GM19240 (cell line): Measurements from ENCODE around the gene FEV.

Experiments
- DNase-seq: peaks from one replicate; pipeline ENCODE4 v3.0.0; 2011; ENCODE audit warnings: low spot score; ENCODE audit not compliant: insufficient read length

Gene FEV

DNA sequence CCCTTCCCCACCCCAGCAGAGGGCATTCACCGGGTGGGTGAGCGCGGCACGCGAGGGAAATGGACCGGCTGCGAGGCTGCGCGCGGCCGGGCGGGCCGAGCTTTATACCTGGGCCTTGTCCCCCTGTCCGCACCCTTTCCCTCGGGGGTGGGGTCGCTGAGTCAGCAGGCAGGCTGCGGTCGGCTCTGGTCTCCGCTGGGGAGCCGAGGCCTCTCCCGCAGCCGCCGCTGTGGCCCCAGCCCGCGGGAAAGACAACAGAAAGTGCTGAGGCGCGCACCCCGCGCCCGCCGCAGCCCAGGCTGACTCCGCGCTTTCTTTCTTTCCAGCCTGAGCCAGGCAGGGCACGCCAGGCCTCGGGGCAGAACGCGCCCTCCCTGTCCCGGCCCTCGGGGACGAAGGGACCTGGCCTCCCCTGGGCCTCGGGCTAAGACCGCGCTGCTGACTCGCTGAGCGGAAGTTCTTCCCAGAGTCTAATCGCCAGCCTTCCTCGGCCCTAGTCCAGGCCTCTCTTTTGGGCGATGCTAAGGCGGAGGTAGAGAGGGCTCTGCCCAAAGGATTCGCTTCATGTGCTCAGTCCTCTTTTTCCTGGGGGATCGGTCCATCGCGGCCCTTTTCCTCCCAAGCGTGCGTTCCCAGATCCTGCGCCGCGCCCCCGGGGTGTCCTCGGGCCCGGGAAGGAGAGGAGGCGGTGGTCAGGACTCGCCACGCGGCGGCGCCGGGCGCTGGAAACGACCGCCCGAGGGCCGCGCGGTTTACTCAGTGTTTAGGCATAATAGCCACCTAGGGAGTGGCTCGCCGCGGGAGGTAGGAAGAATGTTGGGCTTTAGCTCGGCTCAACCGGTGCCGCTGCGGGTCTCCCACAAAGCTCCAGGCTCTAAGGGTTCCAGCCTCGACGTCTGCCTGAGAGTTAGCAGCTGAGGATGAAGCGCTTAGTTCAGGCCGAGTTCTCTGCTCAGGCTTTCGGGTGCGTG lies 8.6 kb upstream of the FEV start, which contains the start of gene CRYBA2:
Gene CRYBA2, minus strand, starts transcription at position 78 of the 971 bp plus-strand sequence. CDS start 246 bp downstream, outside the sequence.
- no peak for DNase-seq

DNA sequence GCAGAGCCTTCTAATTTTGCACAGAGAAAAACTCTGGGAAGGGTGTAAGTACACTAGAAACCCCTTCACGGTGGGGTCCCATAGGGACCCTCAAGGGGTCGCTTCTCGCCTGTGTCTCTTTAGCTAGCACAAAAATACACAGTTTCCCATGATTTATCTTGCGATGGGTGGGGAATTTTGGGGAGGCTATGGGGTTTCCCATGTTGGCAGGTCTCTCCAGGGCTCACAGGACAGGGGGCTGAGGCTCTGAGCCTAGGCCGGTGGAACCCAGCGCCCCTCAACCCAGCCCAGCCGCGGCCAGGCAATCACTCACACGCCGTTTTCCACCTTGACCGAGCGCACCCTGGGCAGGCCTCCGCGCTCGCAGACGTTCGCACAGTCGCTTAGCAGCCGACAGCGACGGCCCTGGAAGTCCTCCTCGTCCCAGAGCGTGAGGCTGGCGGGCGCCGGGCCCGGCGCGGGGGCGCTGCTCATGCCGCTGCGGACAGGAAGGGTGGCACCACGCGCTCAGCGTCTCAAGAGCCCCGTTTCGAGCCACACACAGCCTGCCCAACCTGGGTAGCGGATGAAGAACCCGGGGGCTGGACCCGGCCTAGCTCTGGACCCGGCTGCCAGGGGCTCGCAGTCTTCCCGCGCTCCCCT lies 7.8 kb upstream of the FEV start:
- DNase-seq, result no peak

DNA sequence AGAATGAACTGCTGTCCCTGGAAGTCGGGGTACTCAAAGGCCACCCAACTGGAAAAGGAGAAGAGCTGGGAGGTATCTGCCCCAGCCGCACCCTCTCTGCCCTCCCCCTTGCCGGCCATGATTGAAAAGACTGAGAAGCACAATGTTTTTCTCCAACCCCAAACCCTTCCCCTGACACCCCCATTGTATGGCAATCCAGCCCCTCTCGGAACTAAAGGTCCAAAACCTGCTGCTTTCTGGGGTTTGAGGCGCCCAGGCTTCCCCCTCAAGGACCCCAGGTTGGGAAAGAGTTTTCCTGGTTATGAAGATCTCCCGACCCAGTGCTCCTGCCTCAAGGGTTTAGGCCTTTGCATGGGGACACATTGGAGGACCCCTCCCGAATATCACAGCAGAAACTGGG lies 7.2 kb upstream of the FEV start:
- no peak for DNase-seq

DNA sequence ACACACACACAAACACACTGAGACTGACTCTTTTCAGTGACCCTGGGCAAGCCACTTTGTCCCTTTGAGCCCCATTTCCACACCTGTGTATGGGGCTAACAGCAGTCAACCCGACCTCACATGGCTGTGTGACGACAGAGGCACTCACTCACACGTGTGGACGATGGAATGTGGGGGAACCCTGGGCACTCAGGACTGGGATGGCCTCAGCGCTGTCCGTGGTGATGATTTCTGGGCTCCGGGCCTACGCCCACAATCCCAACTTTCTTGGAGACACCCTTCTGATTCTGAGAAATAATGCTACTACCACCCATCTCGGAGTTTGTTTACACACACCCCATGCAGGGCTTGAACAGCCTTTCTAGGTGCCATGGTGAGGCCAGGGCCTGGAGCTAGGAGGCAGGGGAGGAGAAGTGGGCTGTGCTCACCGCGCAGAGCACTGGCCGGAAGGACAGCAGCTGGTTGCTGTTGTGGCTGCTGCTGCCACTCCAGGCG lies 6.7 kb upstream of the FEV start:
- no peak for DNase-seq

DNA sequence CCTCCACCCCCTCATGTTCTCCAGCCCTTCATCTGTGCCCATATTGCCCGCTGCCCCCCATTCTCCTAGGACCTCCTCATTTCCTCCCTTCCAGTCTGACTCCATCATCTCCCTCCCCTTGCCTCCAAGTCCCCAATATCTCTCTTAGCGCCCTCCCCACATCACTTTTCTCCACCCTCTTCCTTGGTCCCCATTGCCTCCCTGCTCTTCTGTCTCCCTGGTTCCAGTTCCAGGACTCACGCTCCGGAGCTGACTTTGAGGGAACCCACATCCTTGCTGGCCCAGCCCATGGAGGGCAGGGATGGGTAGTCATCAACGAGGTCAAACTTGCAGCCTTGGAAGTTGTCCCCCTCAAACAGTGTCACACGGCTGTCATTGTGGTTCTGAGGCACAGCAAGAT lies 5.6 kb upstream of the FEV start:
- no peak for DNase-seq

DNA sequence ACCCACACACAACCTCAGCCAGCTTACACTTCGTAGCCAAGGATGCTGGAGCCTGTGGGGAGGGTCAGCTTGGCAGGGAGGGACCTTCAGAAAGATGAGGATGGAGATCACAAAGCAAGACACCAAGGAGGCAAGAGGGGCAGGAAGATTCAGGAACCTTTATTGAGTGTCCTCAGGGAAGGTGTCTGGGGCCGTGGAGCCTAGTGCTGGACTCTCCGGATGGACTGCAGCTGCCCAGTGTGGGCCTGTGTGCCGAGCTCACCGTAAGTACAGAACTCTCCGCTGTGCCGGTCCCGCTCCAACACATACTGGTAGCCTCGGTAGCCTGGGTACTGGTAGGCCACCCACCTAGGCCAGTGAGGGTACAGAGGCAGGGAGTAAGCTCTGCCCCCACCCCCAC lies 5.1 kb upstream of the FEV start:
- DNase-seq, result no peak

DNA sequence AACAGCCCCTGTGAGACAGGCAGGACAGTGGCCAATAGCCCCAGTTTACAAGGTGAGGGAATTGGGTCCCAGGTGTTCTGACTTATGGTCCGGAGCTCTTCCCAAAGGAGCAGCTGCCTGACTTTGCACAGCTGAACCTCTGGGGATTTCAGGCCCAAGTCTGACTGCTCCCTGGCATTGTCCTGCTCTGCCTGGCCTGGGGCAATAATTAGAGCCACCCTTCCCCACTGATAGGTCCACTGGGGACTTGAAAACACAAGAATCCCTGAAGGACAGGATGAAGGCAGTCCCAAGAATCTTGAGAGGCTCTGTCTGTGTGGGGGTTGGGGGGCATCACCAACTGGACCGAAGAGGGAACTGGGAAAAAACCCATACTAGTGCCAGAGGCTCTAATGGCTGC lies 3.7 kb upstream of the FEV start:
- no peak for DNase-seq

DNA sequence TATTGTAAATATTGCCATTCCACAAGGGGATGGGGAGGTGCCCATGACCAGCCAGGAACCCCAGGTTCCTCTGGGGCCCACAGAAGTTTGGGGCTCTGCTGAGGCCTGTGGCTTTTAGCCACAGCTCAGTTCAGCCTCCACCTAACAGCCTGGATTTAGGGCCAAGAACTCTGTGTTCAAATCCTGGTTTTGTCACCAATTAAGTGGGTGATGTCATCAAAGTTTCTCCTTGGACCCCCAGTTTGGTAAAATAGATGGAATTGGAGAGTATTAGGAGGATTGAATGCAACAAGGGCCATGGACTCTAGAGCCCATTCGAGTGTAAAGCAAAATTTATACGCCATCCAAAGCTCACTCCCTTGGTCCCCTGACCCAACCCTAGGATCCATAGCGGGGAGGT lies 3.2 kb upstream of the FEV start:
- no peak for DNase-seq

DNA sequence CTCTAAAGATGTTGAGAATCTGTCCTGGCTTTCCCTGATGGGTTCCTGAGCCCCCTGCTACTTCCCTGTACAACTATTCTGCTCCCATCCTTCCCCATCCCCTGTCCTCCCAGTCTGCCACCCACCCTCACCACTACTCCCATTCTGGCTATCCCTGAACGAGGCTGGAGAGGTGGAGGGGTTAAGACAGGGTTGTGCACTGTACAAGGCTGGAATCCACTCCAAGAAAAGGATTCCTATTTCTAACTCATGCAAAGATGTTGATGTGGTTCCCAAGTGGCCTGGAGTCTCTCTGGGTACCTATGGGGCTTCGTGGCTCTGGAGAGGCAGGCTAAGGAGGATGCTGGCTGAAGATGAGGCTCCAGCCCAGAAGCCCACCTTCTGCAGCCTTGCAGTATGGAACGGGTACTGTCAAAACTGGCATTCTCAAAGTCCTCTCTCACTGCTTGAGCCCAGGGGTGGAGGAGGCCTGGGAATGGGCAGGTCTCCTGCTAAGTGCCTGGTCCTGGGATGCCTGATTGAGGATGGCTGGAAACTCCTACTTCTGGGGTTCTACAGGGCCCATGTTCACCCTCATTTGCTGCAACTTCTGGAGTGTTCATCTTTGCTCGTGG lies 1.3 kb upstream of the FEV start:
- no peak for DNase-seq

DNA sequence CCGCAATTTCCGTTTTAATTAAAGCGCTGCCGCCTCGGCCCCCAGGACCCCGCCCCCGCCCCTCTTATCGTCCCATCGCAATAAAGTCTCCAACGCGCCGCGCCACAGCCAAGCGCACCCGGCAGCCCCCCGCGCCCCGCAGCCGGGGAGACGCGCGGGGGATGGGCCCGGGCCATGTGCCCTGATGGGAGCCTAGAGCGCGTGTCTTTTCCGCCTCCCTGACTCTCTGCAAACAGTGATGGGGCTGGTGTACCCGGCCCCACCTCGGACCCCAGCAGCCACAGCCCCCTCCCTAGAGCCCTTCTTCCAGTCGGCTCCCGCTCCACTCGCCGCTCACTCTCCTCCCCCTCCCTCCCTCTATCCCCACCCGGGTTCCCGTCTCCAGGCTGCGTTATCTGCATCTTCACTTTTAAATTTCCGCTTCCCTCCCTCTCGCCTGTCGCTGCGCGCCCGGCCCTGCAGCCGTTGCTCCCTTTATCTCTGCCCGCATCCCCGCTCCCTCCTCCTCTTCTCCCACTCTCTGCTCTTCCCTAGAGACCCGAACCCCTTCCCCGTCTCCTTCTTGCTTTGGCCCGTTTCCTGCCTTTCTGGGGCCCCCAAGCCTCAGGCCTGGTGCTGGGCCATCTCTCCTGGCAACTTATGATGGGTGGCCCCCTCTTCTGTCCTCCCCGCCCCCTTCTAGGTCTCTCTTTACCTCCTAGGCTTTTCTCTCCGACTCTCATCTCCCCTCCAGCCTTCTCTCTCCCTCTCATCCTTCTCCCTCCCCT lies 524 bp upstream of the FEV start:
- no peak for DNase-seq

DNA sequence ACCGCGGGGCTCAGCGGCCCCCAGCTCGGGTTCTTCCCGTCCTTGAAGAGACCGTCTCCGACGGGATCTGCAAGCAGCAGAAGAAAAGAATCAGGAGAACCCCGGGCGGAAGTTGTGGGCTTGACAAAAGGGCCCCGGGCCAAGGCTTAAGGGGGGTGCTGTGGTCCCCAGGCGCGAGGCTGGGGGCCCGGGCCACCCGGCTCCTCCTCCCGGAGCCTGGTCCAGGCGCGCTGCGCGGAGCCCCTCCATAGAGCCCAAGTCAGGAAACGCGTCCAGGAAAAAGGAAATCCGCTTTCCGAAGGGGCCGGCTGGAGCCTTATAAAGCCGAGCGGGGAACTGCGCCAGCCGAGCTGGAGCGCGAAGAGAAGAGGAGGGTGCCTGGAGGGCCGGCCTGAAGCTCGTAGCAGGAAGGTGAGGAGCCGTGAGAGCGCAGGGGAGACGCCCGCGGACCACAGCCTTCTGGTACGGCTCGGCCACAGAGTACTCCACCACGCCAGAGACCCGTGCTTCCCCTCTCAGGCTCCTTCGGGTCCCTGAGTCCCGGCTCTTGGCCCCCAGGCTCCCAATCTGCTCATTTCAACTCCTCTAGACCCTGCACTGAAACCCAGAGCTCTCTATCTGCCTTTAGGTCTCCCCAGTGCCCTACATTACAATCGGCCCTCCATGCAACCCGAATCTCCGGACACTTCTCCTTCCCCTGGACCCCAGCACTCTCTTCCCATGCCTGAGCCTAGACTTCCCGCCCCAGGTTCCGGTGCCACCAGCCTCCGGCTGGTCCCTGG lies 554 bp downstream of the FEV start:
- DNase-seq, result no peak

DNA sequence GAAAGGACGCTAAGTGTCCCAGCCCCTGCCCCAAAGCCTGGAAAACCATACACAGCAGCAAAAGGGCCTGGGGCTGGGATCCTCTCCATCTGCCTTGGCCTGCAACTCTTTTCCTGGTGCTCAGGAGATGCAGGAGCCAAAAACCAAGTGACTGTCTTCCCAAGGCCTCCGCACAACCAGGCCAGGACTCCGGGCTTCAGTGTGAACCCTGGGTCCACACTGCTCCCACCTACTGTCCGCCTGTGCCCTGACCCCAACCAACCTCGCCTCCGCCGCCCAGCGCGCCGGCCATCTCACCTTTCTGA lies 1.1 kb downstream of the FEV start:
- no peak for DNase-seq

DNA sequence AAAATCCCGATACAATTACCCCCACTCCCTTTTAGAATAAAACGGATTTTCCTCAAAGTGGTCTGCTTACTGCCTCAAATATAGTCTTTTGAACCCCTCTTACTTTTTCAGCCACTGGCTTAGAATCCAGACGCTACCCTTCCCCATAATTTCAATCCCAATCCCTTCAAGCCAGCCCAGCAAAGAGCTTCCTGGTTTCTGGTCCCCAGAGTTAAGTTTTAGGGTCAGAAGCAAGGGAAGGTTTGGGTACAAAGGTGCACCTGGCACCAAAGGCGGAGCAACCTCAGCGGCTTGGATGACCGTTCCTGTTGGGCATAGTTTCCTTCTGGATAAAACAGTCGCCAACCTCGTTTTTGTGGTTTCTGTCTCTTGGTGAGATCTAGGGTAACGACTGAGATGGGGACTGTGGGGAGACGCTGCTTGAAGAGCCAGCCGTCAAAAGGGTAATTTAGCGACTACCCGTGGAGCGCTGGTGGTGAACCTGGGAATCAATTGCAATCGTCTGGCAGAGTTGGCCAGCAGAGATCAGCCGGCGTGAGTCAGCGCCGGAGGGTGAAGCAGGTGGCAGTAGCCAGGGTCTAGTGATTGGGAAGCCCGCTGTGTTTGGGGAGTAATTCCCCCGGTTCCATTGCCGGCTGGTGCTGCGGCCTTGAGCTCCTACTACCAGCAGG lies 1.6 kb downstream of the FEV start:
- no peak for DNase-seq

DNA sequence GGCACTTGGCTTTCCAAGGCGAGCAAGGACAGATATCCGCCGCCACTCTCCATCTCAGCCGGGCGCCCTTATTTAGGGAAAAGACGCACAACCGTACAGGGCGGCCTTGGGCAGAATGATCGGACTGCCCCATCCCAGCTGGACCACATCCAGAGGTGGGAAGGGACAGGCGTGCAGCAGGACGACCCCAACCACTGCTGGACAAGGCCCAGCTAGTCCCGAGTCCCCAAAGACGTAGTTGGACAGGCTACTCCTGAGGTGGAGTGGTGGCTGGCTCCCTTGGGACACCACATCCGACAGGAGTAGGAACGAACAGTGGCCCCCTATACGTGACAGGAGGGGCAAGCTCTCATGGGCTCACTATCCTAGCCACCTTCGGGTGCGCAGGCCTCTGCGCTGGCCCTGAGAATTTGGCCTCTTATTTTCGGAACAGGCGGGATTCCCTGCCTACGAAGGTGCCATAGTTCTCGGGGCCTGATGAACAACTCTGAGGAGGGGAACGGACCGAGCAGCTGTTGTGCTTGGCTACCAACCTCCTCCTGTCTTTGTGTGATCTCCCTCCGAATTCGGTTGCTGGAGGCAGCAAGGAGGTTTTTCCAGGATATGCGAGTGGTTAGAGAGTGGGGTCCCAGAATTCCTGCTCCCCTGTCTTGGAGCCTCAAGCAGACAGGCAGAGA lies 2.3 kb downstream of the FEV start:
- no peak for DNase-seq

DNA sequence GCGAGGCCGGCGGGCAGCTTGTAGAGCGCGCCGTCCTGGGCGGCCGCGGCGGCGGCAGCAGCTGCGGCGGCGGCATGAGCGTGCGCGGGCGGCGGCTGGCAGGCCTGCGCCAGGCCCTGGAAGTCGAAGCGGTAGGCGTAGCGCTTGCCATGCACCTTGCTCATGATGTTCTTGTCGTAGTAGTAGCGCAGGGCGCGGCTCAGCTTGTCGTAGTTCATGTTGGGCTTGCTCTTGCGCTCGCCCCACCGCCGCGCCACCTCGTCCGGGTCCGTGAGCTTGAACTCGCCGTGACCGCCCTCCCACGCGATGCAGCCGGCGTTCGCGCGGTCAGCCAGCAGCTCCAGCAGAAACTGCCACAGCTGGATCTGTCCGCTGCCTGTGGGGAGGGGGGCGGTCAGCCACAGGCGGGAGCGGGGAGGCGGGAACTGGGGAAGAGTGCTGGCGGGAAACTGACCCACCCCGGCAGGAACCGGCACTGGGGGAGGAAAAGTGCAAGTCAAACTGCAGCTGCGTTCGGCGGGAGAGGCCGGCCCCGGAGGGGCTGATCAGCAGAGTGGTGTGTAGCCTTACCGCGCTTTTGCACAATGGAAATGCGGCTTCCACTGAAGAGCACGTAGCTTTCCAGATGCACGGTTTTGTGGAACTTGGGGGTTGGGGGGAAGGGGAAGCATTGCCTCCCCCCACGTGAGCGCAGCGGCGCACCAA lies 3.0 kb downstream of the FEV start:
- no peak for DNase-seq

DNA sequence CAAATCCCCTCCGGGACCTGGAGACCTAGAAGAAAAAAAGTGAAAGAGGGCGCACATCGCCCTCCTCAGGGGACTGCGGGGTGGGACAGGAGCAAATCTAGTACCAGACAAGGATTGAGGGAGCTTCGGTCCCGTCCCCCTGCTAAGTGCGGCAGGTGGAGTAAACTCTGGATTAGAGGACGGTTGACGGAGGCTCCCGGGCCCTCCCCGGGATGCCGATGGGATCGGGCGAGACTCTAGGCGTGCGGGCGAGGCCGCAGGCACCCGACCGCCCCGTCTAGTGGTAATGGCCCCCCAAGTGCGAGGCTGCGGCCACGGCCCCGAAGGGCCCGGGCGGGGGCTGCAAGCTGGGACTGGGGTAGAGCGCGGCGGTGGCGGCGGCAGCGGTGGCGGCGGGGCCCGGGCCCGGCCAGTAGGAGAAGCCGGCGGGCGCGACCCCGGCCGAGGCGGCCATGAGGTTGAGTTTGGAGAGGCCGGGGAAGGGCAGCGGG lies 3.5 kb downstream of the FEV start:
- no peak for DNase-seq

DNA sequence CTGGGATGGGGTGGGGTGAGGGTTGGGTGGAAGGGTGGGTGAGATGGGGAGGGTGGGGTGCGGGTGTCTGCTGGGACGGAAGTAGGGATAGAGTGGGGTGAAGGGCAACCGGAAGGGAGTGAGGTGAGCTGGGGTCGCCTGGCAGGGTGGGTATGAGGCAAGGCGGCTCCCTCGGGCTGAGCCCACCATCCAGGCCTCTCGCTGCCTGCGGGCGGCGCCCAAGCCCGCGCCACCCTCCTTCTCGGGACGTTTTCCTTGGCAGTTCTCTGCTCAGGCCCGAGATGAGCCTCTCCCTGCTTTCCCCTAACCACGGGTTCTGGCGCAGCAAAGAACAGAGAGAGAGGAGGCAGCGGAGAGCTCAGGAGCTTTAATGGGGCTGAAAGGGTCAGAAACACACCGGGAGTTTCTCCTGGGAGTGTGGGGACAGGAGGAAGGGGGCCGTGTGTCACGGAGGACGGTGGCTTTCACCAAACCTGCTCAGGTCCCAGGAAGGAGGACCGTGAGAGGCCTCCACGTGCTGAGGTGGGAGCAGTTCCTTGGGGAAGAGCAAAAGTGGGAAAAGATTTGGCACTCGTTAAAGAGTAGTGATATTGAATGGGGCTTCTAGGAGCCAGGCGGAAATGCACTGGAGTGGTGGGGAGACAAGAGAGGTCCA lies 4.1 kb downstream of the FEV start:
- no peak for DNase-seq
